GM19043 (cell line): ENCODE data around the gene ITGB1BP1.

Experiments
- ATAC-seq: cut with Tn5 transposase; IDR thresholded peaks from one replicate; pipeline ENCODE4 v1.9.1; 2021; ENCODE audit warnings: low read depth; ENCODE audit not compliant: unreplicated experiment

The ITGB1BP1 gene

DNA sequence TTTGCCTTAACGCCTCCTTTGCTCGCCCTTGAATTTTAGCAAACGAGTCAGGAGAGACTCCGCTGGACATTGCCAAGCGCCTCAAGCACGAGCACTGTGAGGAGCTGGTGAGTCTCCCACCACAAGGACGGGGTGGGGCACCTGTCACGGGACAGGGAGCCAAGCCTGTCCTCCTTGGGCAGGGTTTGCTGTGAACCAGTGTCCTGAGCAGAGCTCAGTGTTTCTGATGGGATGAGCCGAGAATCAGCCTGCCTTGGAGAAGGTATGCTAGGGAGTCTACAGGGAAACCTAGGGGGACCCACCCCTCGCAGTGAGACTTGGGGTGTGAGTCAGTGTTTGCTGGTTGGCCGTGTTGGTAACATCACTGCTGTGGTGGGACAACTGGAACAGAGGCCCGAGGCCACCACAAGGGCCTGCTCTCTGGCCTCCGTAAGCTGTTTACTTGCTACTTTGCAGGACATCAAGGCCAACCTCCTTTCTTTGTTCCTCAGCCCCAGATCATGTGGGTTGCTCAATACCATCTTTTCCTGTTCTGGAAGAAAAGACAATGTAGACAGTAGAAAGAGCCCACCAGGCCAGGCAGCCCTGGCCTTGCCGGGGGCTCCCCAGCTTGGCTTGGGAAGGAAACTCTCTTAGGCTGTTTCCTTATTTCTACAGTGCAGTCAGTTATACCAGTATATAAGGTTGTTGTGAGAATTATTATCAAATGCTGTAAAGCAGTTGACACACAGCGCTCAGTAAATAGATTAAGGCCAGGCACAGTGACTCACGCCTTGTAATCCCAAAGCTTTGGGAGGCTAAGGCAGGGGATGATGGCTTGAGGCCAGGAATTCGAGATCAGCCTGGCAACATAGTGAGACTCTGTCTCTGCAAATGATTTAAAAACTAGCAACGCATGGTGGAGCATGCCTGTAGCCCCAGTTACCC is 42.4 kb downstream of the ITGB1BP1 start:
- no peak for ATAC-seq

DNA sequence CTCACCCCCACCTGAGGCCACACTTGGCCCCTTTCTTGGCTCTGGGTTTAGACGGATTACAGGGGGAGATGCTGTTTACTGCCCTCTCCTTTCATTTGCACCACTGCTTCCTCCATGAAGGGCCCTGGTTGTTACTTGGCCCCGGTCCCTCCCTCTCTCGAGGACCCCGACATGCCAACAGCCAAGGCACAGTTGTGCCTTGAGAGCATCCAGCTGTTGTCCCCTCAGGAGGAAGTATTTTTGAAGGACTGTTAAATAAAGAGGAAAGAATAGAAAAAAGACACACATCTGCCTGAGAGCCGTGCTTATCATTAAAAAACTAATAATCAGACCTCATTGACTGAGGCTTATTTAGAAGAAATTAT is 44.0 kb downstream of the ITGB1BP1 start:
- ATAC-seq: no peak

GRCh38 chr2:9378433-9379390 is 44.6 kb downstream of the ITGB1BP1 start:
- ATAC-seq: no peak

- ATAC-seq: no peak
Observed at GRCh38 chr2:9377461-9378097, 45.7 kb downstream of the ITGB1BP1 start.

- no peak for ATAC-seq
Observed at GRCh38 chr2:9375857-9376428, 47.4 kb downstream of the ITGB1BP1 start.

DNA sequence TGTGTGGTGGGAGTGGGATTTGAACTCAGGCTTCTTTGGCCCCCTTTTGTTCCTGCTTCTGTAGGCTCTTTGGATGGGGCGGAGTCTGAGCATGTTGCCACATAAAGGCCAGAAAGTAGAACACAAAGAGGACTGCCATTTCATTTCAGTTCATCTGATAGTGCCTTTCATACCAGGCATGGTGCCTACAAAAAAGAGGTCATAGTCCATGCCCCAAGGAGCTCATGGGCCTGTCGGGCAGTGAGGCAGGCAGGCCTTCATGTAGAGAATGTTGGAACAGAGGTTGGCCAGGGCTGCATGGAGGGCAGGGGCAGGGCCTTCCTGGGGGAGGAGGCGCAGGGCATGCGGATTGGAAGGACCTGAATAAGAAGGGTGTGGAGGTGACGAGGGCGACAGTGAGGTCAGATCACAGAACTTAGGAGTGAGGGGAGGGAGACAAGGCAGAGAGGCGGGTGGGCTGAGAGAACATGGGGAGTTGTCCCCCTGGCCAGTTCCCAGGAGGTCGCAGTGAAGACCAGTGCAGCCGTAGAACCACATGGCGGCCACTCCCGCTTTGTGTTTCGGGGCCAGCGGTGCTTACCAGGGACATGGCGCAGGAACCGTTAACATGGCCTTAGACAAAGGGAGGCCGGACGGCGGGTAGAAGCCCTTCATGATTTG is 49.1 kb downstream of the ITGB1BP1 start:
- no peak for ATAC-seq

- ATAC-seq: no peak
Observed at GRCh38 chr2:9373476-9373875, 49.9 kb downstream of the ITGB1BP1 start.

DNA sequence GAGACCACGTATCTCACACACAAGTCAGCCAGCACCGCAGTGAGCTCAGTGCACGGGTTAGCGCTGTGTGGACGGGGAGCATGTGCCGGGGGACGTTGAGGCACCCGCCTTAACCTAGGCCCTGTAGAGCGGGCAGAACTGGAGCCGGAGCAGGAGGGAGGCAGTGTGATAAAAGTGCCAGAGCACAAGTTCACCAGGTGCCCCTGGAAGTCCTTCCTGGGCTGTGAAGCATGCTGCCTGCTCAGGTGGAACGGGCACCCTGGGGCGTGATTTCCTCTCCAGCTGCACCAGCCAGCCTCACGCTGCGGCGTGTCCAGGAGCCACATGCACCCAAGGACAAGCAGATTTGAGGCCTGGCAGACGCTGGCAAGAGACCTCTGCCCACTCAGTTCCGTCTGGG is 50.3 kb downstream of the ITGB1BP1 start:
- no peak for ATAC-seq

DNA sequence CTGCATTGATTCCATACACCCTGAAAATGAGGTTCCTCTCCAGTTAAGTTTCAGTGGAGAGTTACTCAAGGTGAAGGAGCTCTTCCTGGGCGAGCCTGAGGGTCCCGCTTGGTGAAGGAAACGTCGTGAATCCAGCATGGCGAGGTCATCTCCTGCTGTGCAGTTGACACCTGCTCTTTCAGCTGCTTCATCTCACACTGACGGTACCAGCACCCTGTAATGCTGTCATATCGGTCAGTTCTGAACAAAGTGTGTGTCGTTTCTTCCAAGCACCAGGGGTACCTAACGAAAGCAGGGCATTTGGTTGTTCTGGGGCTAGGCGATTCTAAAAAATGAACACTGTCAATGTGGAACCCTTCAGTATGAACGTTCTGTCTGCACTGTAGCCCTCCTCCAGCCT is 52.6 kb downstream of the ITGB1BP1 start:
- no peak for ATAC-seq

GRCh38 chr2:9366026-9366425 is 57.3 kb downstream of the ITGB1BP1 start:
- ATAC-seq: no peak

- no peak for ATAC-seq
Observed at GRCh38 chr2:9365498-9366019, 57.8 kb downstream of the ITGB1BP1 start.

DNA sequence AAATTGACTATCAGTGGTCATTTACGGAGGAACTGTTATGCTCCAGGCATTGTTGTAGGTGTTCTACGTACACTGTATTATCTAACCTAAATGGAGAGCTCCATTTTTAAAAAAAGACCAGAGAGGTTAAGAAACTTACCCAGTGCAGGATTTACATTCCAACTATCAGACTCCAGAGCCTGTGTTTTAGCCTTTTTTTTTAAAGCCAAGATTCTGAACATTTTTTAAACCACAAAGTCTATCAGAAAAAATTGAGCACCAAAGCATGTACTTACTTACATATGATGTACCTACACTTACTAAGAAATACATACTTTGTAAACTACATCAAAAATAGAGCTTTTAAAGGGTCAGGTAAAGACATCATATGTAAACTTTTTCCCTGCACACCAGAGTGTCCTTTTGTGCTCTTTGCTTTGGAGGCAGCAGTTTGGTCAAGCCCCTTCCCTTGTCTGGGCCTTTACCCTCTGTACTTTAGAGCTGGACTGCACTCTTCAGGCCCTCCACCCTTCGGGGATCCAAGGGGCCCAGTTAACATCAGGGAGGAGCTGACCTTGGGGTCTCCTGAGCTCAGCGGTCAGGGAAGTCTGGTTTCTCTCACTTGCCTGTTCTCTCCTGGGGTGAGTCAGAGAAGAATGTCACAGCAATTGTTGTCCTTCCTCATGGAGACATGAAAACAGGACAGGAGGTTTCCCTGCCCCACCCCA is 58.4 kb downstream of the ITGB1BP1 start:
- ATAC-seq: no peak

- no peak for ATAC-seq
Observed at GRCh38 chr2:9364373-9364772, 59.0 kb downstream of the ITGB1BP1 start.

GRCh38 chr2:9360701-9361100 is 62.6 kb downstream of the ITGB1BP1 start:
- ATAC-seq: no peak

- no peak for ATAC-seq
Observed at GRCh38 chr2:9360110-9360509, 63.2 kb downstream of the ITGB1BP1 start.

- ATAC-seq: no peak
Observed at GRCh38 chr2:9359463-9359862, 63.9 kb downstream of the ITGB1BP1 start.

DNA sequence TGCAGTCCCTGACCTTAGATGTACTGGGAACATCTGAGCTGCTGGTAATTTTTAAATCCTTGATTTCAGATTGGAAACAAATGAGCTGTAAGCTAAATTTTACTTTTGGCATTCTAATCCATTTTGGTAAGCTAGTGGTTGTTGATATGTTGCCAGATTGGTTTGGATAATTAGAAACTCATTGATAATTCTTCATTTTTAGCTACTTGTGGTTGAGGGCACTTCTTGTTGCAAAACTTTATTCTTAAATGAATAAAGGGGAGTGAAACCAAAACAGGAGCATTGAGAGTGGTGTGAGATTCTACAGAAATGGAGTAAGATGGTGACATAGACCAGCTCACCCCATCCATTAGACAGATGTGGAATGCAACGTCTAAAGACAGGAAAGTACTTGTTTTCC is 64.5 kb downstream of the ITGB1BP1 start:
- ATAC-seq: no peak

GRCh38 chr2:9356261-9356660 is 67.1 kb downstream of the ITGB1BP1 start:
- no peak for ATAC-seq

- ATAC-seq: no peak
Observed at GRCh38 chr2:9355716-9356115, 67.6 kb downstream of the ITGB1BP1 start.
